AG08396 (cell line): ENCODE measurements around the gene ZNF92.
"Not testable (repeated sequence)": the region's sequence is repeated elsewhere in the genome, so short reads cannot be mapped to it uniquely, and the experiment has no call there.

Experiments
- DNase-seq: peaks from one replicate; pipeline ENCODE4 v3.0.0; 2012; ENCODE audit warnings: low spot score, mixed read lengths

ZNF92 gene

DNA sequence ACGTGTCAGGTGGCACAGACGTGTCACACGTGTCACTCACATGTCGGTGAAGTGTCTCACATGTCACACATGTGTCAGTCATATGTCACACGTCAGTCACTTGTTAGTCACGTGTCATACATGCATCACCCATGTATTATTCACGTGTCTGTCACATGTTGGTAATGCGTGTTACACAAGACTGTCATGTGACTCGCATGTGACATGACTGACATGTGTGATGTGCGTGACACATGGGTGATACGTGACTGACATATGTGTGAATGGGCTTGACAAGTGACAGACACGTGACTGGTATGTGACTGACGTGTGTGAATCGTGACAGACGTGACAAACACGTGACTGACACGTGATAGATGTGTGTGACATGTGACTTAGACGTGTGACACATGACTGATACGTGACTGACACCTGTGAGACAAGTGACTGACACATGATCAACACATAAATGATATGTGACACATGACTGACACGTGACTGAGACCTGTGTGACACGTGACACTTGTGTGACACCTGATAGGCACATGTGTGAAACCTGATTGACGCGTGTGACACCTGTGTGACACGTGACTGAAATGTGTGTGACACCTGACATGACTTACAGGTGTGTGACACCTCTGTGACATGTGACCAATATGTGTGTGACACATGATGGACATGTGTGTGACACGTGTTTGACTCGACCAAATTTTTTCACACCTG lies 56.1 kb downstream of the ZNF92 start:
- no peak for DNase-seq

DNA sequence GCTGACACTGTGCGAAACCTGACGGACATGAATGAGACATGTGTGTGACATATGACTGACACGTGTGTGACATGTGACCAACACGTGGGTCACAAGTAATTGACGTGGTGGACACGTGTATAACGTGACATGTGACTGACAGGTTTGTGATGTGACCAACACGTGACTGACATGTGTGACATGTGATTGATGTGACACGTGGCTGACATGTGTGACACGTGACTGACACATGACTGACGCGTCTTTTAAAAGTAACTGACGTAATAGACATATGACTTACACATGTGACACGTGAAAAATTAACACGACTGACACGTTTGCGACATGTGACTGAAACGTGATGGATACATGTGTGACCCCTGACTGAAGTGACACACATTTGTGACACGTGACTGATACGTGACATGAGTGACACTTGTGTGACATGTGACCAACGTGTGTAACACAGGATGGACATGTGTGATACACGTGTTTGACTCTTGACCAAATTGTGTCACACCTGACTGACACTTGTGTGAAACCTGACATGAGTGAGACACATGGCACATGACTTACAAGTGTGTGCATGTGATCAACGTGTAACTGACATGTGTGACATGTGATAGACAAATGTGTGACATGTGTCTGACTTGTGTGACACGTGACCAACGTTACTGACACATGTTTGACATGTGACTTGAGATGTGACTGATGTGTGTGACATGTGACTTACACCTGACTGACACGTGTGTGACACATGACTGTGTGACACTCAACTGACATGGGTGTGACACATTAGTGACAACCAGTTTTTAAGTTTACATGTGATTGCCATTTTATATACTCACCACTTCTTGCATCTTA lies 56.9 kb downstream of the ZNF92 start:
- DNase-seq = no peak

DNA sequence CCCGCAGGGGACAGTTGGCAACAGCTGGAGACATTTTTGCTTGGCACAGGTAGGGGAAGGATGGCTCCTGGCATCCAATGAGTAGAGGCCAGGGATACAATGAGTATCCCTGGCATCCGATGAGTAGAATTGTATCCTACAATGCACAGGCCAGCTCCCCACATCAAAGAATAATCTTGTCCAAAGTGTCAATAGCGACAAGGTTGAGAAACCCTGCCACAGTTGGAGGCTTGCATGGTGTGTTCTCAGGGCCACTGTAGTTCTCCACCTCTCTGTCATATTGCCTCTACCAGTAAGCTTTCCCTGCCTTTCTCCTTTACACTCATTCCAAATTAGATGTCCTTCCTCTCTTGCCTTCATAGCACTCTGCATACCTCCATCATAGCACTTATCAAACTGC lies 60.7 kb downstream of the ZNF92 start:
- no peak for DNase-seq

DNA sequence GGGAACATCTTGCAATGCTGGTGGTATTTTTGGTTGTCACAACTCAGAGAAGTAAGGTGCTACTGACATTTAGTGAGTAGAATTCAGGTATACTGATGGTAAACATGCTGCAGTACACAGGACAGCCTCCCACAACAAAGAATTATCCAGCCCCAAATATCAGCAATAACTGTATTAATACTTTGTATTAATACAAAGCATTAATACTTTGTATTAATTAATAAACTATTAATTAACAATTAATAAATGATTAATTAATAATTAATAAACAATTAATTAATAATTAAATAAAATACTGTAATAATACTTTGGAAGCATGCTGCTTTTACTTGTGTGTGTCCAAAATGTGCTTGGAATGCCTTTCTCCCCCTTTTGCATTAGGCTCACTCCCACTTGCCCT lies 62.5 kb downstream of the ZNF92 start:
- DNase-seq = no peak

DNA sequence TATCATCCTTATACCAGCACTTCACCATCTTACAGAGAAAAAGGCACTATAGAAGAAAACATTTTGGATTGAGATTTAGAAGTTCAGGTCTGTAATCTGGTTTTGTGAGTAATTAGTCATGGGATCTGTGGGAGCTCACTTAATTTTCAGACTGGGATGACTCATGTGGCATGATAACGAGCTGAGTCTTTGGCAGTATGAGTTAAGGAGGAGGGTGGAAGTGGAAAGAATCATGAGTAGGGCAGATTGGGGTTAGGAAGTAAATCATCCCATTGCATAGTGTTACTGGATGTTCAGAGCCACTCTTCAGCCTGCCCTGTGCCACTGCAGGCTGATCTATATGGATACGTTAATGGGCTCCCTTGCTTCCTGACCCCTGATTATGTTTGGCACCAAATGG lies 64.9 kb downstream of the ZNF92 start:
- peak; percentile 48 for DNase-seq

DNA sequence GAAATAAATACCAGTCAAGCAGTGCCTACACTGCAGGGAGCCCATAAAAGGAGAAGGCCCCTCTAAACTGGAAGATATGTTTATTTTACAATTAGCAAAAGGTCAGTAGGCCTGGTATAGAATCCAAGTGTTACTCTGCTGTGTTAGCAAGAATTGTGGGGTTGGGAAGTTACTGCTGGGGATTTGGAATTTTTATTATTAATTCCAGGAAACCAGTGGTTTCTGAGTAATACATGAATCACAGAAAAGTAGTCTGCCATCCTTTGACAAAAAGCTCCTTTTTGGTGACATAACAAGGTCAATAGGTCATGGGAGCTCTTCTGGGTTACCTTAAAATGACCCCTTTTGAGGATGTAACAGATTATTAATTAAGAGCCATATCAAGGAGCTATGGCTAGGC lies 67.4 kb downstream of the ZNF92 start:
- DNase-seq = peak; percentile 5

DNA sequence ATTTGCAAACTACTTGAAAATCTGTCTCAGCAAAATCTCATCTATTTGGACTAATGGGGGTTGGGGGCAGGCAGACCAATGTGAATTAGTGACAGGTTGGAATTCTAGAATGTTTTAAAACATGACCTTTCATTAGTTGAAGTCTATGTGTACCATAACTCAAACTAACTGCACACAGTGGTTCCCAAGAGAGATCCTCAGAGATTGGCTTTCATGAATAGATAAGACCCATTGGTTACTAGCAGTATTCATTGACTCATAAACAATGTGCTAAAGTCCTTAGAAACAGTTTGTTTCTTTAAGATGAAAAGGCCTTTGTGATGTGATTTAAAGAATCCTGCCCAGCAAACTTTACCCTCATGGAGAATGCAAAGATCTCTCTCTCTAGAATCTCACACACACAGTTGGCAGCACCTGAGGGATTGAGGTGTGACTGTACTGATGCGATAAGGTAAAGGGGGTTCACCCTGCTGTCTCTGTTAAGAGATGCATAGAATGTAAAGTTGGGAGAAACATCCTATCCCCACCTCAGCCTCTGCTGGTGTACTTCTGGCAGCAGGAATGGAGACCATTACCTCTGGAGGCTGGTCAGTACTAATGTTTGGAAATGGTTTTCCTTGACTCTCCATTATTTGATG lies 70.7 kb downstream of the ZNF92 start:
- no peak for DNase-seq

DNA sequence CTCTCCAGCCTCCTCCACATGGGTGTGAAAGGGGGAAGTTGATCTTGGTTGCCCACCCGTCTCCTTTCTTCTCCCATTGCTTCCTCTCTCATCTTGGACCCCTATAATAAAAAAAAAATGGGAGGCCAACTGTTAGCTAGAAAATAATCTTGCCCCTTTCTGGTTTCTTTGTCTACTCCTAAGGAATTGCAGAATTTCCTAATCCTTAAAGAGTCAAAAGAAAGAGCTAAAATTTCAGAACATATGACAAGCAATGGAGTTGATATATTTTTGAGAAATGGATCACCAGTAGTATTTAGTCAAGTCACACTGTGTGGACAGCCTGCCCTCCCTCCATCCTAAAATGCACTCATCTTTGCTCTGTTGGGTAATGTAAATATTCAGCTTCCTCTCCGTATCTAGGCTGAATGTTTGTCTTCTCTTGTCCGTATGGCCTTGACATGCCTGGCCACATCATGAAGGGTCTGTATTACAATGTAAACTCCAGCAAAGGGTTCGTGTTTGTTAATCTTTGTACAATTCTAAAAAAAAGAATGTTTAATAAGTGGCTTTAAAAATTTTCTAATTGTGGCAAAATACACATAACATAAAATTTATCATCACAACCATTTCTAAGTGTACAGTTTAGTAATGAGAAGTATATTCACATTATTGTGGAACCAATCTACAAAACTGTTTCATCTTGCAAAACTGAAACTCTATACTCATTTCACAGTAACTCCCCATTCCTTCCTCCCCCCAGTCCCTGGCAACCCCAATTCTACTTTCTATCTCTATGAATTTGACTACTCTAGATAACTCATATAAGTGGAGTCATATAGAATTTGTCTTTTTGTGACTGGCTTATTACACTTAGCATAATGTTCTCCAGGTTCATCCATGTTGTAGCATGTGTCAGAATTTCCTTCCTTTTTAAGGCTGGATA lies 71.5 kb downstream of the ZNF92 start:
- DNase-seq = no peak

DNA sequence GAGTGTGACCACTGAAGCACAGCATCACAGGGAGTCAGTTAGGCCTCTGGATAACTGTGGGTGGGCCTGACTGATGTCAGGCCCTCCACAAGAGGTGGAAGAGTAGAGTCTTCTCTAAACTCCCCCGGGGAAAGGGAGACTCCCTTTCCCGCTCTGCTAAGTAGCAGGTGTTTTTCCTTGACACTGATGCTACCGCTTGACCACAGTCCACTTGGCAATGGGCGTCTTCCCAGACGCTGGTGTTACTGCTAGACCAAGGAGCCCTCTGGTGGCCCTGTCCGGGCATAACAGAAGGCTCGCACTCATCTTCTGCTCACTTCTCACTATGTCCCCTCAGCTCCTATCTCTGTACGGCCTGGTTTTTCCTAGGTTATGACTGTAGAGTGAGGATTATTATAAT lies 73.4 kb downstream of the ZNF92 start:
- DNase-seq = not testable (repeated sequence)

DNA sequence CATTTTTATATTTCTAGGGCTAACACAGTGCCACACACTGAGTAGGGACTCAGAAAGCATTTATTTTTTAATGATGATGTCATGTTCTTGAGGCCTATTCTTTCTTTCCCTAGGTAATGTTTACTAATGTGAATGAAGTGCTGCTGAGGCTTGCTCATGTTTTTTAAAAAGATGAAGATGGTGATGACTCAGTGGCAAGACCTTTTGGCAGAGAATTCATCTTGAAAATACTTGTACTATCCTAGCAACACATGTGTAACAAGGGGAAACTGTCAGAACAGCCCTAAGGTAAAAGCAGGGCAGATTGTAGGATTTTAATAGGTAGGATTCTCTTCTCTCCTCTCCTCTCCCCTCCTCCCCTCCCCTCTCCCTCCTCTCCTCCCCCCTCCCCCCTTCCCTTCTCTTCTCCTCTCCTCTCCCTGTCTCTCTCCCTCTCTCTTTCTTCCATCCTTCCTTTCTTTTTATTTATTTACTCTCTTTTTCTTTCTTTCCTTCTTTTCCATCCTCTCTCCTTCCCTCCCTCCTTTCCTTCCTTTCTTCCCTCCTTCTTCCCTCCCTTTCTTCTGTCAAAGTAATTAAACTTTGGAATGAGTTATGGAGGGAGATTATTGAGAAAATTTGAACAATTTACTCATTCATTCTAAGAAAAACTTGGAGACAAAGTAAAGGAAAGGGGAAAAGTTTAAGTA lies 75.3 kb downstream of the ZNF92 start:
- peak; percentile 7 for DNase-seq

DNA sequence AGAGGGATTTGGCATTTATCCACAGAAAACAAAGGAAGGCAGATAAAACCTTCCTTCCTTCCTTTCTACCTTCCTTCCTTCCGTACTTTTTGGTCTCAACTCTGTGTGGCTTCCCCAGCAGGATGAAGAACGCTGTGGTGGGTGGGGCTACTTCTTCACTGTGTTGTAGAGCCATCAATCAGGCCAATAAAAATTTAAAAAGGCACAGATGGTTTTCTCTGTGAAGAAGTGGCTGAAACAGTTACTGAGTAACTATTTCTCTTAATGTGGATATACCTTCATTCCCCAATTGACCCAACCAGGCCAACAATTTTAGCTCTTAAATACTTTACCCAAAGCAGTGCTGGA lies 75.8 kb downstream of the ZNF92 start:
- DNase-seq = no peak
